HCT116 (cell line): ENCODE data around the gene RFPL3.

Experiments
- CTCF ChIP-seq, 3 experiments: fragments of 200-600 bp in 1 of 3; sonication (generic) in 1 of 3; IDR thresholded peaks in 2 of 3; conservative IDR thresholded peaks in 1 of 3; 2 replicates each; pipeline ENCODE4 v1.5.1; 2012 to 2017; ENCODE audit warnings: low read depth in 2 of 3, low read length in 2 of 3, antibody characterized with exemption in 1 of 3, borderline replicate concordance in 1 of 3, control low read depth in 1 of 3, mild to moderate bottlenecking in 1 of 3, mixed read lengths in 1 of 3, mixed run types in 1 of 3, moderate library complexity in 1 of 3; ENCODE audit not compliant: insufficient read depth in 1 of 3
- EGR1 ChIP-seq: IDR thresholded peaks from 2 replicates; pipeline ENCODE4 v1.6.1; 2012; ENCODE audit warnings: low read depth
- EZH2 ChIP-seq: fragments of 200-600 bp; sonication (generic); IDR thresholded peaks from 2 replicates; pipeline ENCODE4 v1.6.1; 2017; ENCODE audit warnings: antibody characterized with exemption, mixed run types
- EZH2phosphoT487 ChIP-seq: fragments of 200-600 bp; IDR thresholded peaks from 2 replicates; pipeline ENCODE4 v1.6.1; 2018; ENCODE audit warnings: antibody characterized with exemption, borderline replicate concordance
- POLR2A ChIP-seq: IDR thresholded peaks from 2 replicates; pipeline ENCODE4 v1.7.0; 2011; ENCODE audit warnings: borderline replicate concordance; ENCODE audit not compliant: insufficient read depth, insufficient read length; ENCODE audit errors: extremely low read depth
- RAD21 ChIP-seq: IDR thresholded peaks from 2 replicates; pipeline ENCODE4 v1.6.1; 2012; ENCODE audit warnings: low read depth, mild to moderate bottlenecking
- REST ChIP-seq: IDR thresholded peaks from 2 replicates; pipeline ENCODE4 v1.6.1; 2012; ENCODE audit warnings: low read depth
- TF ChIP-seq, protein P1 (sequence below): IDR thresholded peaks from 2 replicates; pipeline ENCODE4 v1.6.1; 2012
- TF ChIP-seq, protein P2 (sequence below): IDR thresholded peaks from 2 replicates; pipeline ENCODE4 v1.6.1; 2012

GRCh38 chr22:32327066-32327465 lies 30.6 kb upstream of the RFPL3 start:
- TF ChIP-seq CTCF (IDR thresholded peaks at IDR 0.05 in 2 of 3, conservative IDR thresholded peaks at IDR 0.05 in 1 of 3; ENCODE audit: borderline replicate concordance in 1 of 3, insufficient read depth in 1 of 3, low read depth in 2 of 3, low read length in 2 of 3) (no peak), EZH2phosphoT487 (no peak), EGR1 (no peak), EZH2 (no peak), REST (no peak), POLR2A (no peak), RAD21 (no peak)
- TF ChIP-seq, protein P1, sequence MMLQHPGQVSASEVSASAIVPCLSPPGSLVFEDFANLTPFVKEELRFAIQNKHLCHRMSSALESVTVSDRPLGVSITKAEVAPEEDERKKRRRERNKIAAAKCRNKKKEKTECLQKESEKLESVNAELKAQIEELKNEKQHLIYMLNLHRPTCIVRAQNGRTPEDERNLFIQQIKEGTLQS, result no peak
- TF ChIP-seq, protein P2, sequence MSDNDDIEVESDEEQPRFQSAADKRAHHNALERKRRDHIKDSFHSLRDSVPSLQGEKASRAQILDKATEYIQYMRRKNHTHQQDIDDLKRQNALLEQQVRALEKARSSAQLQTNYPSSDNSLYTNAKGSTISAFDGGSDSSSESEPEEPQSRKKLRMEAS, result no peak
